Upper lobe of right lung (tissue), 1 donor: ENCODE measurements around the gene LTO1. TPM values are rescaled to one million over a fixed set of nuclear protein-coding genes. Genes with fewer than 3 reads are reported as not detected.

Experiments used
- ATAC-seq: fragments of 200-7000 bp; cut with Tn5 transposase; one replicate; pipeline ENCODE4 v1.9.1; 2020; ENCODE audit warnings: mild to moderate bottlenecking, moderate library complexity
- DNase-seq: peaks from one replicate; pipeline ENCODE4 v3.0.0-alpha.2; 2020
- H3K27ac ChIP-seq: fragments of 200-600 bp; one replicate; pipeline ENCODE4 v1.8.0; 2022
- H3K27me3 ChIP-seq: fragments of 200-600 bp; one replicate; pipeline ENCODE4 v1.8.0; 2022; ENCODE audit warnings: mild to moderate bottlenecking
- H3K36me3 ChIP-seq: fragments of 200-600 bp; one replicate; pipeline ENCODE4 v1.8.0; 2022
- H3K4me1 ChIP-seq: fragments of 200-600 bp; one replicate; pipeline ENCODE4 v1.8.0; 2022
- H3K4me3 ChIP-seq: fragments of 200-600 bp; one replicate; pipeline ENCODE4 v1.8.0; 2022; ENCODE audit warnings: mild to moderate bottlenecking
- H3K9me3 ChIP-seq: fragments of 200-600 bp; one replicate; pipeline ENCODE4 v1.8.0; 2022
- intact Hi-C: fragments of 100-400 bp; cut with DNase I; formaldehyde crosslinking; loops from one replicate; pipeline ENCODE4 v1.11.0; 2022
- total RNA-seq: library from RNA; stranded (reverse); fragmentation: NEBNext Ultra II Directional; extraction: Animal tissue kit (Norgen Biotek cat#: 25700); gene quantifications from one replicate; pipeline ENCODE4 v1.2.1, GENCODE V29; 2021
- TF ChIP-seq, protein P1 (sequence below): fragments of 200-600 bp; IDR thresholded peaks from one replicate; pipeline ENCODE4 v1.8.0; 2022; ENCODE audit warnings: antibody characterized with exemption
- donor health status: DM: no; HTN: yes; CAD: no; lungs with severe emphysema.

The LTO1 gene
- total RNA-seq, 1 donor from 2014 or later: 25.7 TPM

DNA sequence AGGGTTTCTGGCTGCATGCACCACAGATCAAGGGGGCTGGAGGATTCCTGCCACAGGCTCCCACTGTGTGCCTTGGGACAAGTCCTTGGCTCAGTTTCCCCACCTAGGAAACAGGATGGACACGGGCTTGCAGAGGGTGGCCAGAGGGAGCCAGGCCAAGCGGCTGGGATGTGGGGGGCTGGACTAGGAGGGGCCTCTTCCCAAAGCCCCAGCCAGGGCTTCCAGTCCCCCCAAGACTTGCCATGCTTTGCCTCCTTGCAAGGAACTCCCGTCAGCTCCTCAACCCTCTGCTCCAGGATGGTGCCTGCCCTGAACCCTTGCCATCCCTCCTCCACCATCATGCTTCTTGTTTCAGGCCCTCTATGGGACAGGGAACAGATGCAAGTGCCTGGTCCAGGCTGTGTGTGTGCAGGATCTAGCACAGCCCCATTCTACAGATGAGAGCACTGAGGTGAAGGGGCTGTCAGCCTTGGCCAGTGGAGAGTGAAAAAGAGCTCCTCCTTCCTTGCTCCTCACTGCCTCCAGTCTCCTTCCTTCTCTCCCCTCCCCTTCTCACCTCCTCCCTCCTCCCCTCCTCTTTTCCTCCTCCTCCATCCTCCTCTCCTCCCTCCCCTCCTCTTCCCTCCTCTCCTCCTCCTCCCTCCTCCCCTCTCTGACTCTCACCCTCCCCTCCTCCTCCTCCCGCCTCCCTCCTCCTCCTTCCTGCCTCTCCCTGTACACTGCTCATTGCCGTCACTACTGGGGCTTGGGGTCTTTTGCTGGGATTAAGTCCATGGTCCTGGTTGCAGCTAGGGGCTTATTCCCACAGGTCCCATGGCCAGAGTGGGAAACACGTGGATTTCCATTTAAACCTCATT, 42.0 kb upstream of the LTO1 start:
- H3K4me1 ChIP-seq: no peaks in the 10 kb centered on the region
- ATAC-seq: no peak
- no peak overlapping the region for H3K4me3 ChIP-seq
- H3K27ac ChIP-seq: no peak overlapping the region
- intact Hi-C loops: no loop called here
- TF ChIP-seq, protein P1, sequence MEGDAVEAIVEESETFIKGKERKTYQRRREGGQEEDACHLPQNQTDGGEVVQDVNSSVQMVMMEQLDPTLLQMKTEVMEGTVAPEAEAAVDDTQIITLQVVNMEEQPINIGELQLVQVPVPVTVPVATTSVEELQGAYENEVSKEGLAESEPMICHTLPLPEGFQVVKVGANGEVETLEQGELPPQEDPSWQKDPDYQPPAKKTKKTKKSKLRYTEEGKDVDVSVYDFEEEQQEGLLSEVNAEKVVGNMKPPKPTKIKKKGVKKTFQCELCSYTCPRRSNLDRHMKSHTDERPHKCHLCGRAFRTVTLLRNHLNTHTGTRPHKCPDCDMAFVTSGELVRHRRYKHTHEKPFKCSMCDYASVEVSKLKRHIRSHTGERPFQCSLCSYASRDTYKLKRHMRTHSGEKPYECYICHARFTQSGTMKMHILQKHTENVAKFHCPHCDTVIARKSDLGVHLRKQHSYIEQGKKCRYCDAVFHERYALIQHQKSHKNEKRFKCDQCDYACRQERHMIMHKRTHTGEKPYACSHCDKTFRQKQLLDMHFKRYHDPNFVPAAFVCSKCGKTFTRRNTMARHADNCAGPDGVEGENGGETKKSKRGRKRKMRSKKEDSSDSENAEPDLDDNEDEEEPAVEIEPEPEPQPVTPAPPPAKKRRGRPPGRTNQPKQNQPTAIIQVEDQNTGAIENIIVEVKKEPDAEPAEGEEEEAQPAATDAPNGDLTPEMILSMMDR: no peak
- H3K9me3 ChIP-seq: no peaks in the 10 kb centered on the region
- no peak for DNase-seq
- peaks cover 29% of the 10 kb centered on the region for H3K27me3 ChIP-seq
- H3K36me3 ChIP-seq: no peaks in the 10 kb centered on the region

DNA sequence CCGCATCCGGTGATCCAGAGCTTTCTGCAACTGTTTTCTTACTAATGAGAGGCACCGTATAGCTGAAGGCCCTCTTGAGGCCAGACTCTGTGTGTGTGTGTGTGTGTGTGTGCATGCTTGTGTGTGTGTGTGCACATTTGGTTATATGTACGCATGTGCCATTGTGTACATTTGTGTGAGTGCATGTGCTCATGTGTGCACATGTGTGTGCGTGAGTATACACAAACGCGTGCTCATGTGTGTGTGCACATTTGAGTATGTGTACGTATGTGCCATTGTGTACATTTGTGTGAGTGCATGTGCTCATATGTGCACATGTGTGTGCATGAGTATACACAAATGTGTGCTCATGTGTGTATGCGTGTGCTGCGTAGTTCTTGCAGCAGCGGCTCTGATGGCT, 40.9 kb upstream of the LTO1 start:
- H3K4me1 ChIP-seq: no peaks in the 10 kb centered on the region
- H3K9me3 ChIP-seq: no peaks in the 10 kb centered on the region
- no peak overlapping the region for H3K27ac ChIP-seq
- ATAC-seq (no peak), DNase-seq (no peak)
- intact Hi-C loops: no loop called here
- peaks cover 18% of the 10 kb centered on the region for H3K27me3 ChIP-seq
- TF ChIP-seq, protein P1: no peak
- H3K36me3 ChIP-seq: no peaks in the 10 kb centered on the region
- H3K4me3 ChIP-seq: no peak overlapping the region

DNA sequence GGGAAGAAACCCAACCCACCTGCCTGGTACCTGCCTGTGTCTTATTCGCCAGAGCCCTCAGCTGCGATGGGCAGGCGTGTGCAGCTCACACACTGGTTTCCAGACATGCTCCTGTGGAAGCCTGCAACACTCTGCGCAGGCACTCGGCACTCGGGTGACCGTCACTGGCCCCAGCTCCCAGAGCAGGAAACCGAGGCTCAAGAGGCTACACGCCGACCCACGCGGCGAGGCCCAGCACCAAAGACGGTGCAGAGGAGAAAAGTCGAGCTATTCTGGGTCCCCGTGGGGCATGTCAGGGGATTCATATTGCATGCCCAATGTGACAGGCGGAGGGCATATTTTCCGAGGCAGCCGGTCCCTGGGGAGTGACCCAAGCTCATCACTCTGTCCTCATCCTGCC, 40.3 kb upstream of the LTO1 start:
- no peak overlapping the region for H3K4me3 ChIP-seq
- peaks cover 16% of the 10 kb centered on the region for H3K27me3 ChIP-seq
- no peaks in the 10 kb centered on the region for H3K4me1 ChIP-seq
- H3K9me3 ChIP-seq: no peaks in the 10 kb centered on the region
- ATAC-seq (no peak), DNase-seq (no peak)
- no peaks in the 10 kb centered on the region for H3K36me3 ChIP-seq
- H3K27ac ChIP-seq: no peak overlapping the region
- TF ChIP-seq, protein P1: no peak
- intact Hi-C loops: no loop called here

DNA sequence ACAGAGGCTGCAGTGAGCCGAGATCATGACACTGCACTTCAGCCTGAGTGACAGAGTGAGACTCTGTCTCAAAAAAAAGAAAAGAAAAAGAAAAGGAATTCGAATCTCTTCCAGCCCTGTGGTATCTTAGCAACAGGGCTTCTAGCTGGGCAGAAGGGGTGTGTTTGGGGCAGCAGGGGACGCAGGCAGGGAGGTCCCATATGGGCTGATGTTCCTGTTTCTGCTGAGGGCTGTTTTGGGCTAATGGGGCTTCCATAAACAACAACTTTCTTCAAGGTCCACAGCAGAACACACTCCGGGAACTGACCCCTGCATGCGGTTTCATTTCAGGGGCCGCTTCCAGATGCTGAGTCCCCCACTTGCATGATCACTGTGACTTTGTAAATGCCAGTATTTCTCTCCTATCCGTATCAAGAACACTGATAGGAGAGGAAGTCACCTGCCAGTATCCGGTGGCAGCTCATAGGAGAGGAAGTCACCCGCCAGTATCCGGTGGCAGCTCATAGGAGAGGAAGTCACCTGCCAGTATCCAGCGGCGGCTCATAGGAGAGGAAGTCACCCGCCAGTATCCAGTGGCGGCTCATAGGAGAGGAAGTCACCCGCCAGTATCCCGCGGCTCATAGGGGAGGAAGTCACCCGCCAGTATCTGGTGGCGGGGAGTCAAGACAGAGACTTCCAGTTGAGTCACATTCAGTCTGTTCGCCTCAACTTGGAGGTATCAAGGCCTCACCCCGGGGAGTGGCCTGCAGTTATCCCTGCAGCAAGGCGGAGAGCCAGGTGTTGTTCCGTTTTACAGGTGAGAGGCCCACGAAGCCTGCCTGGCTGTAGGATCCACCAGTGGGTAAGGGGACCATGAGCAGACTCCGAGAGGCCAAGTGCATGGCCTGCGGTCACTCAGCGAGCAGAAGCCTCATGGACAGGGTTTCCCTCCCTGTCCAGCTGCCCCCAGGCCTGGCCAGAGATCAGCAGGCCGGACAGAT, 37.0 kb upstream of the LTO1 start:
- TF ChIP-seq, protein P1: no peak
- DNase-seq (no peak), ATAC-seq (peak; percentile 26)
- no peaks in the 10 kb centered on the region for H3K9me3 ChIP-seq
- no peaks in the 10 kb centered on the region for H3K4me1 ChIP-seq
- peaks cover 8% of the 10 kb centered on the region for H3K27me3 ChIP-seq
- no peaks in the 10 kb centered on the region for H3K36me3 ChIP-seq
- intact Hi-C loops: no loop called here
- no peak overlapping the region for H3K27ac ChIP-seq
- H3K4me3 ChIP-seq: no peak overlapping the region

DNA sequence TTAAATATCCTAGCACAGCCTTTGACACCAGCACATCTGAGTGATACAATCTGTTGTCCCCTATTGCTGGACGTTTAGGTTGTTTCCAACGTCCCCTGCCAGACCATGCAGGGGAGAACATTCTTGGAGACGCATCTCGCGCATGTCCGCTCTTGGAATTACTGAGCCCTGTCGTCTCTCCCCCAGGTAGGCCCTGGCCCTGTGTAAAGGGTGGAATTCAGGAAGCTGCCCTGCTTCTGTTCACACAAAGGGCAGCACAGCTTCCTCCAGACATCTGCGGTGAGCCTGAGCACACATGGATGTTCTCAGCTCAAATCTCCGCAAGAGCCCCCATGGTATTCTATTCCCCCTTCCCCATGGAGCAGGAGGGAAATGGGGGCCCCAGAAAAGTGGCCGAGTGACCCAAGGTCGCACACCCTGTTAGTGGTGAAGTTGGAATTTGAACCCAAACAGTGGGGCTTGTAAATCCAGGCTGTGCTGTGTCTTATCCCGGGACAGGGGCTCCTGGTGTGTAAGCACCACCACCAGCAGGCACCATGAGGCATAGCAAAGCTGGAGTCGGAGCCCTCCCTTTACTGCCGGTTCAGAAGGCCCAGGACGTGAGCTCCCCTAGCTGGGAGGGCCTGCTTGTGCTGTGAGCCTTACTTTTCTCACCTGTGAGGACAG, 33.7 kb upstream of the LTO1 start:
- no peak overlapping the region for H3K27ac ChIP-seq
- ATAC-seq: no peak
- H3K4me1 ChIP-seq: peaks cover 10% of the 10 kb centered on the region
- no peak overlapping the region for H3K4me3 ChIP-seq
- H3K36me3 ChIP-seq: no peaks in the 10 kb centered on the region
- H3K27me3 ChIP-seq: peaks cover 39% of the 10 kb centered on the region
- DNase-seq: no peak
- intact Hi-C loops: no loop called here
- TF ChIP-seq, protein P1: no peak
- no peaks in the 10 kb centered on the region for H3K9me3 ChIP-seq
